ENCODE data around the gene PCDHGC5.

DNA sequence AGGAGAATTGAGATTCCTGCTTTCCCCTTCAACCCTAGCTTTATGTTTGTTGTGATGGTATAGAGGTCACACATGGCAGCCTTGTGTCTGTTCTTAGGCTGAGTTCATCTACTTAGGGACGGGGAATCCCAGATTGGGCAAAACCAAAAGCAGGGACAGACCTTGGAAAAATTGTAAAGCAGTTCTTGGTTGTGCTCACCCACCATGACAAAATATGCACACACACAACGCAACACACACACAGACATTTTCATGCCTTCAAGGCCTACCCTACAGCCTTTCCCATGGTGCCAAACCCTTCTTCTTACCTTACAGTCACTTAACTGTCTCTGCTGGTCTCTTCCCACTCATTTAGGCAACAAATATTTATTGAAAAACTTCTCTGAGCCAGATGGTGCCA is 14.8 kb downstream of the PCDHGC5 start:
- TF ChIP-seq RAD21 (IDR thresholded peaks at IDR 0.05; ENCODE audit: low read depth) (no peak), CEBPB (IDR thresholded peaks at IDR 0.05) (no peak), TAF1 (IDR thresholded peaks at IDR 0.05; ENCODE audit: low read depth) (no peak), EP300 (IDR thresholded peaks at IDR 0.05; ENCODE audit: borderline replicate concordance) (no peak), NFIC (IDR thresholded peaks at IDR 0.05) (no peak), CREB1 (IDR thresholded peaks at IDR 0.05; ENCODE audit: low read depth) (no peak), YY1 (IDR thresholded peaks at IDR 0.05; ENCODE audit: low read depth) (no peak)
- TF ChIP-seq, protein P1, sequence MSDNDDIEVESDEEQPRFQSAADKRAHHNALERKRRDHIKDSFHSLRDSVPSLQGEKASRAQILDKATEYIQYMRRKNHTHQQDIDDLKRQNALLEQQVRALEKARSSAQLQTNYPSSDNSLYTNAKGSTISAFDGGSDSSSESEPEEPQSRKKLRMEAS (IDR thresholded peaks at IDR 0.05) = no peak
- TF ChIP-seq, protein P2, sequence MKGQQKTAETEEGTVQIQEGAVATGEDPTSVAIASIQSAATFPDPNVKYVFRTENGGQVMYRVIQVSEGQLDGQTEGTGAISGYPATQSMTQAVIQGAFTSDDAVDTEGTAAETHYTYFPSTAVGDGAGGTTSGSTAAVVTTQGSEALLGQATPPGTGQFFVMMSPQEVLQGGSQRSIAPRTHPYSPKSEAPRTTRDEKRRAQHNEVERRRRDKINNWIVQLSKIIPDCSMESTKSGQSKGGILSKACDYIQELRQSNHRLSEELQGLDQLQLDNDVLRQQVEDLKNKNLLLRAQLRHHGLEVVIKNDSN (IDR thresholded peaks at IDR 0.05) = no peak
- TF ChIP-seq, protein P3, sequence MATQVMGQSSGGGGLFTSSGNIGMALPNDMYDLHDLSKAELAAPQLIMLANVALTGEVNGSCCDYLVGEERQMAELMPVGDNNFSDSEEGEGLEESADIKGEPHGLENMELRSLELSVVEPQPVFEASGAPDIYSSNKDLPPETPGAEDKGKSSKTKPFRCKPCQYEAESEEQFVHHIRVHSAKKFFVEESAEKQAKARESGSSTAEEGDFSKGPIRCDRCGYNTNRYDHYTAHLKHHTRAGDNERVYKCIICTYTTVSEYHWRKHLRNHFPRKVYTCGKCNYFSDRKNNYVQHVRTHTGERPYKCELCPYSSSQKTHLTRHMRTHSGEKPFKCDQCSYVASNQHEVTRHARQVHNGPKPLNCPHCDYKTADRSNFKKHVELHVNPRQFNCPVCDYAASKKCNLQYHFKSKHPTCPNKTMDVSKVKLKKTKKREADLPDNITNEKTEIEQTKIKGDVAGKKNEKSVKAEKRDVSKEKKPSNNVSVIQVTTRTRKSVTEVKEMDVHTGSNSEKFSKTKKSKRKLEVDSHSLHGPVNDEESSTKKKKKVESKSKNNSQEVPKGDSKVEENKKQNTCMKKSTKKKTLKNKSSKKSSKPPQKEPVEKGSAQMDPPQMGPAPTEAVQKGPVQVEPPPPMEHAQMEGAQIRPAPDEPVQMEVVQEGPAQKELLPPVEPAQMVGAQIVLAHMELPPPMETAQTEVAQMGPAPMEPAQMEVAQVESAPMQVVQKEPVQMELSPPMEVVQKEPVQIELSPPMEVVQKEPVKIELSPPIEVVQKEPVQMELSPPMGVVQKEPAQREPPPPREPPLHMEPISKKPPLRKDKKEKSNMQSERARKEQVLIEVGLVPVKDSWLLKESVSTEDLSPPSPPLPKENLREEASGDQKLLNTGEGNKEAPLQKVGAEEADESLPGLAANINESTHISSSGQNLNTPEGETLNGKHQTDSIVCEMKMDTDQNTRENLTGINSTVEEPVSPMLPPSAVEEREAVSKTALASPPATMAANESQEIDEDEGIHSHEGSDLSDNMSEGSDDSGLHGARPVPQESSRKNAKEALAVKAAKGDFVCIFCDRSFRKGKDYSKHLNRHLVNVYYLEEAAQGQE (IDR thresholded peaks at IDR 0.05; ENCODE audit: low read depth) = no peak
